PC-9 (cell line): ENCODE measurements around the gene RANBP10.

Source experiments
- EZH2 ChIP-seq: fragments of 200-600 bp; sonication (generic); IDR thresholded peaks from 2 replicates; pipeline ENCODE4 v1.8.0; 2017; ENCODE audit warnings: antibody characterized with exemption, low read depth
- TF ChIP-seq, protein P1 (sequence below): fragments of 200-600 bp; sonication (generic); conservative IDR thresholded peaks from 2 replicates; pipeline ENCODE4 v1.6.1; 2017; ENCODE audit warnings: mixed run types, antibody characterized with exemption, mild to moderate bottlenecking, moderate library complexity

DNA sequence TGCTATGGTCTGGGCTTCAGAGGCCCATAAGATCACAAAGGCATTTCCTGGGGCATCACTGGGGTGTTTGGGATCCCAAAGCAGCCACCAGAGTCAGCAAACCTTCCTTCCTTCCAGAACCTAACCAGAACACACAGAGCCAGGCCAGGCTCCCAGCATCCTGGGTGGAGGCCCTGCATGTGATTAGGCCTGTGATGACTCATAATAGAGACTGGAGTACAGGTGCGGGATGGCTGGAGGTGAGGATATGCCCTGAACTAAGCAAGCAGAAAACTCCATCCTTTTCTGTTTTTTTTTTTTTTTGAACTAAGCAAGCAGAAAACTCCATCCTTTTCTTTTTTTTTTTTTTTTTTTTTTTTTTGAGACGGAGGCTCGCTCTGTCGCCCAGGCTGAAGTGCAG is 69.5 kb downstream of the RANBP10 start:
- TF ChIP-seq, protein P1, sequence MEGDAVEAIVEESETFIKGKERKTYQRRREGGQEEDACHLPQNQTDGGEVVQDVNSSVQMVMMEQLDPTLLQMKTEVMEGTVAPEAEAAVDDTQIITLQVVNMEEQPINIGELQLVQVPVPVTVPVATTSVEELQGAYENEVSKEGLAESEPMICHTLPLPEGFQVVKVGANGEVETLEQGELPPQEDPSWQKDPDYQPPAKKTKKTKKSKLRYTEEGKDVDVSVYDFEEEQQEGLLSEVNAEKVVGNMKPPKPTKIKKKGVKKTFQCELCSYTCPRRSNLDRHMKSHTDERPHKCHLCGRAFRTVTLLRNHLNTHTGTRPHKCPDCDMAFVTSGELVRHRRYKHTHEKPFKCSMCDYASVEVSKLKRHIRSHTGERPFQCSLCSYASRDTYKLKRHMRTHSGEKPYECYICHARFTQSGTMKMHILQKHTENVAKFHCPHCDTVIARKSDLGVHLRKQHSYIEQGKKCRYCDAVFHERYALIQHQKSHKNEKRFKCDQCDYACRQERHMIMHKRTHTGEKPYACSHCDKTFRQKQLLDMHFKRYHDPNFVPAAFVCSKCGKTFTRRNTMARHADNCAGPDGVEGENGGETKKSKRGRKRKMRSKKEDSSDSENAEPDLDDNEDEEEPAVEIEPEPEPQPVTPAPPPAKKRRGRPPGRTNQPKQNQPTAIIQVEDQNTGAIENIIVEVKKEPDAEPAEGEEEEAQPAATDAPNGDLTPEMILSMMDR: no peak
- no peak for TF ChIP-seq EZH2
